Ureter (tissue), 1 donor: ENCODE measurements around the gene FBXO3. TPM values are rescaled to one million over a fixed set of nuclear protein-coding genes. Genes with fewer than 3 reads are reported as not detected.

Source experiments
- DNase-seq: peaks from one replicate; pipeline ENCODE4 v3.0.0-alpha.2; 2020; ENCODE audit warnings: low spot score
- total RNA-seq: library from RNA; stranded (reverse); gene quantifications from one replicate; pipeline ENCODE4 v1.2.4, GENCODE V29; 2023
- donor health status: DM: yes; HTN: yes; CAD: no.

The FBXO3 gene
- total RNA-seq, 1 donor from 2014 or later: 36.5 TPM

GRCh38 chr11:33701302-33702230 lies 72.8 kb downstream of the FBXO3 start:
- DNase-seq: no peak

- peak; percentile 94 for DNase-seq
Observed at GRCh38 chr11:33700502-33701271, 73.6 kb downstream of the FBXO3 start, which contains the start of gene C11orf91. Gene C11orf91, minus strand, starts transcription at chr11:33700826. Its CDS starts 86 bp downstream, at chr11:33700740.

GRCh38 chr11:33700063-33700501 lies 74.2 kb downstream of the FBXO3 start:
- DNase-seq: no peak

GRCh38 chr11:33699515-33700062 lies 74.7 kb downstream of the FBXO3 start:
- DNase-seq: no peak

- no peak for DNase-seq
Observed at GRCh38 chr11:33698921-33699320, 75.4 kb downstream of the FBXO3 start.

GRCh38 chr11:33697997-33698396 lies 76.3 kb downstream of the FBXO3 start:
- DNase-seq: no peak

GRCh38 chr11:33696931-33697638 lies 77.2 kb downstream of the FBXO3 start:
- DNase-seq: no peak

GRCh38 chr11:33696411-33696810 lies 77.9 kb downstream of the FBXO3 start:
- peak; percentile 62 for DNase-seq

GRCh38 chr11:33695051-33695566 lies 79.2 kb downstream of the FBXO3 start:
- DNase-seq: no peak

GRCh38 chr11:33694346-33695050 lies 79.8 kb downstream of the FBXO3 start:
- no peak for DNase-seq

- no peak for DNase-seq
Observed at GRCh38 chr11:33692541-33692940, 81.8 kb downstream of the FBXO3 start.

- peak; percentile 77 for DNase-seq
Observed at GRCh38 chr11:33692013-33692504, 82.3 kb downstream of the FBXO3 start.

- DNase-seq: no peak
Observed at GRCh38 chr11:33691066-33691864, 83.1 kb downstream of the FBXO3 start.

Other genes starting within 250 kb of the FBXO3 start
- 0.52 TPM for gene C11orf91, start 73.7 kb downstream of the FBXO3 start, total RNA-seq
- gene CD59, start 38.1 kb downstream of the FBXO3 start, total RNA-seq: 546 TPM
- 14.0 TPM for gene LMO2, start 117.6 kb upstream of the FBXO3 start, total RNA-seq